ENCODE measurements around the gene PRRT3.

DNA sequence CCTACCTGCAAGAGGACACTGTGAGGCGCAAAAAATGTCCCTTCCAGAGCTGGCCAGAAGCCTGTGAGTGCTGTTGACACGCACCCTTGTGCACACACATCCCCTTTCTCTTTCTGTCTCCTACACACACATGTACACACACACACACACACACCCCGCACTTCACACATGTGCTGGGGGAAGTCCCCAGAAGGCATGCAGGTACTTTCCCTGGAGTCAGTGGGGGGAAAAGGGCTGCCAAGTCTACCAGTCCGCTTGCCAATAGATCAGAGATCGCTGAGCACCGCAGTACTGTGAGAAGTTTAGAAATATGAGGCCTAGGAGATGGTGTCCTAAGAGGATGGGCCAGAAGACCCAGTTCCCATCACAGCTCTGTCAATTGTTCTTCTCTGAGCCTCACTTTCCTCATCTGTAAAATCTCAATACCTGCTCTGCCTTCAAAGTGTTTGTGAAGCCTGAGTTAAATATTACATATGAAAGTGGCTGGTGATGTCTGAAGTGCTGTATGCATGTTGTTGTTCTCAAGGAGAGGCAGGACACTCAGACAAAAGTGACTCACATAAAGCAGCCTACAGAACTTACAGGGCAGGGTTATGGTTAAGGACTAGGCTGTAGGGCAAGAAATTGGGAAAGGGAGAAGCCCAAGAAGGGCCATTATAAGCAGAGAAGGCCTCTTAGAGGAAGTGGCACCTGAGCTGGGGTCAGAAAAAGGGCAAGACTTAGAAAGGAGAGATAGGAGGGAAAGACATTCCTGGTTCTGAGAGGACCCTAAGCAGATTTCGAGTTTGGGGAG lies 42.8 kb downstream of the PRRT3 start:
- TF ChIP-seq EZH2 (IDR thresholded peaks at IDR 0.05) (no peak), POLR2AphosphoS5 (IDR thresholded peaks at IDR 0.05; ENCODE audit: borderline replicate concordance, low read depth, low read length) (no peak), FOXP2 (optimal IDR thresholded peaks at IDR 0.05; ENCODE audit: control extremely low read depth, extremely low read length, insufficient read depth) (no peak)

All from SK-N-MC (cell line).